Measurements from ENCODE around the gene SMC4. TPM values are rescaled to one million over a fixed set of nuclear protein-coding genes. Genes with fewer than 3 reads are reported as not detected.

The SMC4 gene
- total and polyA plus RNA-seq, 2 of the 8 experiments (the other 6 are each of a cell fraction or from before 2014, with no cell fraction given), result 26.6 to 118 TPM

GRCh38 chr3:160447544-160447943 is 48.1 kb downstream of the SMC4 start:
- Histone ChIP-seq H3K14ac (ENCODE audit: insufficient read length) (no peak overlapping the region), H2AK5ac (ENCODE audit: low read depth, low read length) (no peak overlapping the region), H4K5ac (ENCODE audit: insufficient read length, low read depth, low read length) (no peak overlapping the region), H2BK15ac (ENCODE audit: low read length) (no peak overlapping the region), H2BK12ac (ENCODE audit: low read depth, low read length) (no peak overlapping the region), H3K56ac (replicated peaks; ENCODE audit: insufficient read length, low read depth, low read length) (no peak overlapping the region), H3K23me2 (ENCODE audit: low read depth, low read length) (peaks cover 6% of the 10 kb centered on the region), H3K9ac (replicated peaks in 1 of 4; ENCODE audit: extremely low read depth in 1 of 4, low read depth in 3 of 4, low read length in 3 of 4) (no peak overlapping the region), H3K4me2 (ENCODE audit: insufficient read depth in 1 of 2, low read depth in 2 of 2, low read length in 2 of 2) (peak overlapping the region; percentile 77 to 86; a peak in 3 of 4 replicates), H3K36me3 (ENCODE audit: control insufficient read depth in 2 of 4, insufficient read depth in 4 of 4, low read length in 3 of 4) (peaks cover 0 to 49% (median 12%) of the 10 kb centered on the region in 4 experiments; a peak in 4 of 8 replicates), H2BK120ac (replicated peaks; ENCODE audit: low read depth, low read length) (no peak overlapping the region), H2BK5ac (ENCODE audit: low read depth, low read length) (no peak overlapping the region), H2BK20ac (ENCODE audit: low read length) (no peak overlapping the region), H3K4me3 (ENCODE audit: extremely low read depth in 1 of 4, insufficient read depth in 2 of 4, low read depth in 3 of 4, low read length in 4 of 4) (peak overlapping the region; percentile 7 to 92 (median 11); a peak in 5 of 8 replicates), H2AFZ (ENCODE audit: low read length) (no peak overlapping the region), H3K4ac (replicated peaks; ENCODE audit: insufficient read length, low read depth, low read length) (no peak overlapping the region), H3K9me3 (ENCODE audit: insufficient read depth in 2 of 2, low read depth in 1 of 2, low read length in 1 of 2) (peaks cover 0 to 2% of the 10 kb centered on the region in 2 experiments; a peak in 3 of 4 replicates), H3K23ac (ENCODE audit: insufficient read length) (no peak overlapping the region), H3K4me1 (replicated peaks in 1 of 4; ENCODE audit: control insufficient read depth in 3 of 4, insufficient read depth in 4 of 4, low read length in 3 of 4) (peaks cover 0 to 5% (median 0%) of the 10 kb centered on the region in 4 experiments; a peak in 3 of 7 replicates), H4K91ac (replicated peaks; ENCODE audit: insufficient read length, low read length) (no peak overlapping the region), H3K18ac (ENCODE audit: extremely low read depth, low read length) (no peak overlapping the region), H3K27ac (ENCODE audit: low read depth, low read length) (no peak overlapping the region), H3K27me3 (replicated peaks in 1 of 4; ENCODE audit: control insufficient read depth in 3 of 4, extremely low read depth in 1 of 4, insufficient read depth in 3 of 4, low read length in 3 of 4) (no peaks in the 10 kb centered on the region), H4K8ac (ENCODE audit: extremely low read depth, insufficient read depth, low read length) (no peak overlapping the region), H3K79me2 (ENCODE audit: control insufficient read depth in 1 of 2, insufficient read depth in 2 of 2, low read length in 2 of 2) (peaks cover 35 to 66% of the 10 kb centered on the region in 2 experiments), H4K20me1 (replicated peaks in 1 of 2; ENCODE audit: control insufficient read depth in 1 of 2, insufficient read depth in 2 of 2, low read length in 2 of 2) (no peaks in the 10 kb centered on the region), H3K79me1 (ENCODE audit: low read depth, low read length) (no peaks in the 10 kb centered on the region; the same call in 1 of the 2 replicates)
- WGBS, 2 experiments (ENCODE audit: extremely low coverage in 1 of 2, insufficient coverage in 1 of 2, insufficient read length in 1 of 2, insufficient replicate concordance in 2 of 2, low coverage in 1 of 2, low lambda C conversion rate in 2 of 2, missing lambda C conversion rate in 1 of 2), result 76% methylated on average over 3 of the region's 3 CpGs; no CpG with 5 or more reads in 1 of the 2 experiments
- DNase-seq (ENCODE audit: low read depth in 1 of 2, low spot score in 2 of 2) (no peak), FAIRE-seq (no peak)
- TF ChIP-seq EGR1 (IDR thresholded peaks at IDR 0.05; ENCODE audit: borderline replicate concordance, low read depth, low read length), result no peak
- TF ChIP-seq SP4 (IDR thresholded peaks at IDR 0.05; ENCODE audit: low read length), result no peak
- no peak for TF ChIP-seq SAP30 (IDR thresholded peaks at IDR 0.05; ENCODE audit: insufficient read depth, insufficient replicate concordance, low read length)
- no peak for TF ChIP-seq ATF2 (IDR thresholded peaks at IDR 0.05; ENCODE audit: low read length)
- no peak for TF ChIP-seq CTCF (IDR thresholded peaks at IDR 0.05; ENCODE audit: control extremely low read depth in 1 of 3, insufficient read depth in 1 of 3, low read depth in 1 of 3, low read length in 3 of 3)
- no peak for TF ChIP-seq KDM5A (IDR thresholded peaks at IDR 0.05; ENCODE audit: low read length)
- no peak for TF ChIP-seq TAF1 (IDR thresholded peaks at IDR 0.05; ENCODE audit: low read depth, low read length)
- TF ChIP-seq POLR2AphosphoS5 (IDR thresholded peaks at IDR 0.05; ENCODE audit: low read depth, low read length), result no peak
- POLR2A ChIA-PET (ENCODE audit: partially characterized antibody), result interaction anchor here (4.7 kb wide), 1 partner anchor 11 kb away, joined by 70 read pairs; no protein-coding TSS in a partner anchor
- CTCF ChIA-PET (ENCODE audit: partially characterized antibody), result interaction anchor here (1.2 to 1.4 kb wide), 2 partner anchors 12 to 33 kb away, joined by 4 read pairs; no protein-coding TSS in a partner anchor
